K562 (cell line): ENCODE measurements around the gene NOP10. TPM values are rescaled to one million over a fixed set of nuclear protein-coding genes. Genes with fewer than 3 reads are reported as not detected.

ENCODE experiments used
- BMI1 ChIP-seq: fragments of 150-350 bp; IDR thresholded peaks from 2 replicates; pipeline ENCODE4 v1.6.1; 2014; ENCODE audit warnings: low read length
- BRF1 ChIP-seq: IDR thresholded peaks from 3 replicates; pipeline ENCODE4 v1.6.1; 2011; ENCODE audit warnings: borderline replicate concordance, mild to moderate bottlenecking; ENCODE audit not compliant: insufficient read length; ENCODE audit errors: extremely low read depth
- CC2D1A ChIP-seq: fragments of 450-650 bp; IDR thresholded peaks from 2 replicates; pipeline ENCODE4 v1.6.1; 2017; ENCODE audit warnings: mild to moderate bottlenecking
- DIDO1 ChIP-seq: fragments of 450-650 bp; IDR thresholded peaks from 2 replicates; pipeline ENCODE4 v1.6.1; 2016; ENCODE audit warnings: low read depth, missing biosample characterization, missing genetic modification characterization
- KDM2B ChIP-seq: fragments of 250-450 bp; sonication (Bioruptor Pico); IDR thresholded peaks from 2 replicates; pipeline ENCODE4 v1.8.0; 2021; ENCODE audit warnings: mild to moderate bottlenecking, moderate library complexity
- MIER1 ChIP-seq: fragments of 450-650 bp; IDR thresholded peaks from 2 replicates; pipeline ENCODE4 v1.6.1; 2016; ENCODE audit warnings: antibody characterized with exemption, mild to moderate bottlenecking, low read depth
- NKRF ChIP-seq: fragments of 450-650 bp; IDR thresholded peaks from 2 replicates; pipeline ENCODE4 v1.6.1; 2016; ENCODE audit warnings: borderline replicate concordance
- TCF3 ChIP-seq: sonication (generic); formaldehyde crosslinking; IDR thresholded peaks from 2 replicates; pipeline ENCODE4 v1.4.0; 2020; ENCODE audit warnings: mild to moderate bottlenecking, missing genetic modification reagents
- ZBED1 ChIP-seq: IDR thresholded peaks from 2 replicates; pipeline ENCODE4 v1.6.1; 2014
- ZC3H11A ChIP-seq: IDR thresholded peaks from 2 replicates; pipeline ENCODE4 v1.6.1; 2012; ENCODE audit warnings: low read depth, low read length, improper control_type of control experiment
- ZNF282 ChIP-seq: sonication (generic); formaldehyde crosslinking; IDR thresholded peaks from 2 replicates; pipeline ENCODE4 v1.8.1; 2023; ENCODE audit warnings: missing genetic modification reagents
- ZZZ3 ChIP-seq: fragments of 450-650 bp; IDR thresholded peaks from 2 replicates; pipeline ENCODE4 v1.6.1; 2016; ENCODE audit warnings: antibody characterized with exemption, mild to moderate bottlenecking, moderate library complexity
- polyA plus RNA-seq, 8 experiments: library from polyadenylated mRNA; depleted of rRNA in 4 of 8; stranded (reverse) in 5 of 8; unstranded in 3 of 8; fragments of >200 nt; fragmentation: Nextera tagmentation in 2 of 8; fragmentation: Illumina TruSeq in 1 of 8; extraction: Ambion mirVana in 2 of 8; extraction: Trizol in 1 of 8; gene quantifications; 2 replicates each; pipeline versions ENCODE4 v1.2.1 to v1.2.3, GENCODE V29; 2011 to 2014; ENCODE audit warnings: inconsistent platforms in 1 of 8, missing spikeins in 1 of 8
- total RNA-seq, 7 experiments: library from RNA; depleted of rRNA in 6 of 7; stranded (reverse); fragments of >200 nt in 6 of 7; fragmentation: Illumina TruSeq in 2 of 7; extraction: Trizol in 2 of 7; gene quantifications; 2 replicates each; pipeline versions ENCODE4 v1.2.1 to v1.2.3, GENCODE V29; 2011 to 2021; ENCODE audit warnings: low replicate concordance in 1 of 7
- TF ChIP-seq, protein P1 (sequence below): fragments of 250-450 bp; sonication (Bioruptor Pico); IDR thresholded peaks from 2 replicates; pipeline ENCODE4 v1.5.0; 2020; ENCODE audit warnings: mild to moderate bottlenecking, borderline replicate concordance
- TF ChIP-seq, protein P2 (sequence below): fragments of 450-650 bp; conservative IDR thresholded peaks from 2 replicates; pipeline ENCODE4 v1.6.1; 2016; ENCODE audit warnings: missing genetic modification characterization, low read depth, mild to moderate bottlenecking, missing compliant biosample characterization, moderate library complexity

Gene NOP10
- total and polyA plus RNA-seq, 9 of the 15 experiments (the other 6 are each of a cell fraction or from before 2014, with no cell fraction given) = 250 to 1,663 (median 449) TPM

DNA sequence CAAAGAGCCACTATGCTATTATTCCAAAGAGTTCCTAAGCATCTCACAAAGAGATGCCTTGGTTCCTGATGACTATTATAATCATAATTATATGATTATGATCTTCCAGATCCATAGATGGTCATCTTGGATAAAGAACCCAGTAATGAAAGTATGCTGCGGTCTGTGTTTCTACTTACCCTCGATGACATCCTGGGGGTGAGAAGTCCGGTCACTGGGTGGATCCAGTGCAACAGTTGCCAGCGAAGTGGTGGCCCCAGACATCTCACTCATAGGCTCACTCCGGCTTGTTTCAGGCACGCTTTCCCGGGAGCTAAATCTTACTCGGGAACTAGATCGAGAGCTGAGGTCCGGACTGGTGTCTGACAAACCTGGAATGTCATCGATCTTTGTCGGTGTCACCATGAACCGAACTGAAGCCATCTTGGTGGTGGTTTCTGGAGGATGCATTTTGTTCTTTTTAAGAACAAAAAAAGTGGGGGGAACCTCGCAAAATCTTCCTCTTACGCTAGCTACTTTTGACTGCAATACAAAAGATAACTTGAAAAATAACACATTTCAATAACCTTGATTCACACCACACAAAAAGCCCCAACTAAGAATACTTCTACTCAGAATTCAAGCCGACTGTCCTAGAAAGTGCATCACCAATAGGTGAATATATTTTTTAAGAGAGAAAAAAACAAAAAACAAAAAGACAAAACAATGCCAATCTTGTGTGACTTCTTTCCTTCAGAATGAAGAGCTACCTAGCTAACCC is 6.5 kb downstream of the NOP10 start (continued):
- TF ChIP-seq, protein P1, sequence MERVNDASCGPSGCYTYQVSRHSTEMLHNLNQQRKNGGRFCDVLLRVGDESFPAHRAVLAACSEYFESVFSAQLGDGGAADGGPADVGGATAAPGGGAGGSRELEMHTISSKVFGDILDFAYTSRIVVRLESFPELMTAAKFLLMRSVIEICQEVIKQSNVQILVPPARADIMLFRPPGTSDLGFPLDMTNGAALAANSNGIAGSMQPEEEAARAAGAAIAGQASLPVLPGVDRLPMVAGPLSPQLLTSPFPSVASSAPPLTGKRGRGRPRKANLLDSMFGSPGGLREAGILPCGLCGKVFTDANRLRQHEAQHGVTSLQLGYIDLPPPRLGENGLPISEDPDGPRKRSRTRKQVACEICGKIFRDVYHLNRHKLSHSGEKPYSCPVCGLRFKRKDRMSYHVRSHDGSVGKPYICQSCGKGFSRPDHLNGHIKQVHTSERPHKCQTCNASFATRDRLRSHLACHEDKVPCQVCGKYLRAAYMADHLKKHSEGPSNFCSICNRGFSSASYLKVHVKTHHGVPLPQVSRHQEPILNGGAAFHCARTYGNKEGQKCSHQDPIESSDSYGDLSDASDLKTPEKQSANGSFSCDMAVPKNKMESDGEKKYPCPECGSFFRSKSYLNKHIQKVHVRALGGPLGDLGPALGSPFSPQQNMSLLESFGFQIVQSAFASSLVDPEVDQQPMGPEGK (CRISPR knock-in tag) = no peak
- TF ChIP-seq ZBED1 (no peak), NKRF (no peak), DIDO1 (tag) (no peak), MIER1 (no peak), ZZZ3 (no peak), BRF1 (no peak), ZNF282 (CRISPR knock-in tag) (no peak), ZC3H11A (no peak), KDM2B (no peak), TCF3 (no peak), CC2D1A (no peak), BMI1 (no peak)
- TF ChIP-seq, protein P2, sequence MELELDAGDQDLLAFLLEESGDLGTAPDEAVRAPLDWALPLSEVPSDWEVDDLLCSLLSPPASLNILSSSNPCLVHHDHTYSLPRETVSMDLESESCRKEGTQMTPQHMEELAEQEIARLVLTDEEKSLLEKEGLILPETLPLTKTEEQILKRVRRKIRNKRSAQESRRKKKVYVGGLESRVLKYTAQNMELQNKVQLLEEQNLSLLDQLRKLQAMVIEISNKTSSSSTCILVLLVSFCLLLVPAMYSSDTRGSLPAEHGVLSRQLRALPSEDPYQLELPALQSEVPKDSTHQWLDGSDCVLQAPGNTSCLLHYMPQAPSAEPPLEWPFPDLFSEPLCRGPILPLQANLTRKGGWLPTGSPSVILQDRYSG (tag) = peak; percentile 63; the same call in 1 of the 2 replicates
- TF ChIP-seq, all 486 proteins: peak for 43
